ENCODE data around the gene SNX15.

DNA sequence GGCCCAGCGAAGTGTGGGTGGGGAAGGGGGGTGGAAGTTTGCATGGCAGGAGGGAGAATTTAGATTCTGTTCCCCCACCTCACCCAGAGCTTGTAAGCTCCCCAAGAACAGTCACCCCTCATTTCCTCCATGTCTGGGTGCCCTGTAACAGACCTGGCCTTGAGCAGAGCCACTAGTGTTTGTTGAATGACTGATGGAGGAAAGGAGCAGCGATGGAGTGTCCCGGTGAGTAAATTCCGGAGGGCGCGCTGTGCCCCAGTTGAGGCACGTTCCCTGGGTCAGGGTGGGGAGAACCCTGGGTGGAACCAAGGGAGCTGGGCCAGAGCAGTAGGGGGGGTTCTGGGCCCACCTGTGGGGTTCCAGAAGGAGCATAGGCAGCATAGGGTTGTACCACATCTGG lies 30.3 kb downstream of the SNX15 start:
- TF ChIP-seq, protein P1, sequence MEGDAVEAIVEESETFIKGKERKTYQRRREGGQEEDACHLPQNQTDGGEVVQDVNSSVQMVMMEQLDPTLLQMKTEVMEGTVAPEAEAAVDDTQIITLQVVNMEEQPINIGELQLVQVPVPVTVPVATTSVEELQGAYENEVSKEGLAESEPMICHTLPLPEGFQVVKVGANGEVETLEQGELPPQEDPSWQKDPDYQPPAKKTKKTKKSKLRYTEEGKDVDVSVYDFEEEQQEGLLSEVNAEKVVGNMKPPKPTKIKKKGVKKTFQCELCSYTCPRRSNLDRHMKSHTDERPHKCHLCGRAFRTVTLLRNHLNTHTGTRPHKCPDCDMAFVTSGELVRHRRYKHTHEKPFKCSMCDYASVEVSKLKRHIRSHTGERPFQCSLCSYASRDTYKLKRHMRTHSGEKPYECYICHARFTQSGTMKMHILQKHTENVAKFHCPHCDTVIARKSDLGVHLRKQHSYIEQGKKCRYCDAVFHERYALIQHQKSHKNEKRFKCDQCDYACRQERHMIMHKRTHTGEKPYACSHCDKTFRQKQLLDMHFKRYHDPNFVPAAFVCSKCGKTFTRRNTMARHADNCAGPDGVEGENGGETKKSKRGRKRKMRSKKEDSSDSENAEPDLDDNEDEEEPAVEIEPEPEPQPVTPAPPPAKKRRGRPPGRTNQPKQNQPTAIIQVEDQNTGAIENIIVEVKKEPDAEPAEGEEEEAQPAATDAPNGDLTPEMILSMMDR (IDR thresholded peaks at IDR 0.05; ENCODE audit: low read depth, low read length, poor library complexity, severe bottlenecking): no peak
- no peak for TF ChIP-seq EZH2phosphoT487 (IDR thresholded peaks at IDR 0.05; ENCODE audit: borderline replicate concordance, low read length)
